Activated CD8-positive, alpha-beta memory T cell treated with anti-CD3 and anti-CD28 coated beads for 4 hours (primary cell): ENCODE measurements around the gene SORT1.
"Not testable (repeated sequence)": the region's sequence is repeated elsewhere in the genome, so short reads cannot be mapped to it uniquely, and the experiment has no call there.

Experiments
- DNase-seq, 2 donors: peaks; one replicate each; pipeline ENCODE4 v3.0.0-alpha.2; 2020; ENCODE audit warnings: low read depth in 2 of 2

SORT1 gene

GRCh38 chr1:109397581-109398342 is at the start of gene SORT1:
Gene SORT1, minus strand, starts transcription at chr1:109397918. Its CDS starts 26 bp downstream, at chr1:109397892.
- DNase-seq = peak; percentile 4 to 32

- not testable (repeated sequence) for DNase-seq
These were observed 48.4 kb upstream of the SORT1 start for GRCh38 chr1:109445949-109446695.

DNA sequence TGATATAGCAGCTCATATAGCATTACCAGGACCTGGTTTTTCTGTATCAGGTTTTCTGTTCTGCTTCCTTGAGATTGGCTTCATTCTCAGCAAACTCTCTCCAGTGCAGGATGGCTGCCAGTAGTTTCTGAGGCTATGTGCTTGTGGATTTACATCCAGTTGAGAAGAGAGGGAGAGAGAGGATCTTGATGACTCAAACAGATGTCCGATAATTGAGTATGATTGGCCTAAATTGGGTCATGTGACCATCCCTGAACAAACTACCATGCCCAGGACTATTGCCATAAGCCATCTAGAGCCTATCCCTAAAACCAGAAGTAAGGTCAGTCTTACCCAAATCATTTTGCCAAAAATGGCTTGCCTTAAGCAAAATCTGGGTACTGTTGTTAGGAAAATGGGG is 46.6 kb upstream of the SORT1 start:
- no peak for DNase-seq

GRCh38 chr1:109443476-109443875 is 45.8 kb upstream of the SORT1 start:
- DNase-seq = no peak

GRCh38 chr1:109441069-109441468 is 43.4 kb upstream of the SORT1 start:
- no peak for DNase-seq

DNA sequence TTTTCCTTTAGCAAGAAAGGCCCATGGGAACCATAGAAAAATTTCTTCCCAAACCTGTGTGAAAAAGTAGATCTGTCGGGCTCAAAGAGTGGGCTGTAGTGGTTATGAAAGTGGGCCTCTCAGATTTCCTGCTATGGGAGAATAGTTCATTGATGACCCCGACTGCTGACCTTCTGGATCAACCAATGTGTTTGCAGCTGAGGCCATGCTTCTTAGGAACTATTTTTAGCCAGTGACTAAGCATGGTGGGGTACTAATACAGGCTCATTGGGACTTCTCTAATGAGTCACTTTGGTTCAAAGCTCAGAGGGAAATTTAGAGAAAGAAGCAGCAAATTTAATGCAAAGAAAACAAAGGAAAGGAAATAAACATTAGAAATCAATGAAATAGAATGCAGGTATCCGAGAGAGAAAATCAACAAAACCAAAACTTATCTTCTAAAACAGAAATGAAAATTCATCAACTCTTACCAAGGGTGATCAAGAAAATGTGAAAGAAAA is 41.1 kb upstream of the SORT1 start:
- DNase-seq = no peak

DNA sequence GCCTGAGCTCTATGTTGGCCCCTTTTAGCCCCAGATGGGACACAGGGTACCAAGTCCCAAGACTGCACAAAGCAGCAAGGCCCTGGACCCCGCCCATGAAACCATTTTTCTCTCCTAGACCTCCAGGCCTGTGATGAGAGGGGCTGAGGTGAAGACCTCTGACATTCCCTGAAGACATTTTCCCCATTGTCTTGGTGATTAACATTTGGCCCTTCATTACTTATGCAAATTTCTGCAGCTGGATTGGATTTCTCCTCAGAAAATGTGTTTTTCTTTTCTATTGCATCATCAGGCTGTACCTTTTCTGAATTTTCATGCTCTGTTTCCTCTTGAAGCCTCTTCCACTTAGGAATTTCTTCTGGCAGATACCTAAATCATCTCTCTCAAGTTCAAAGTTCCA is 36.8 kb upstream of the SORT1 start:
- DNase-seq = no peak

GRCh38 chr1:109433322-109433721 is 35.6 kb upstream of the SORT1 start:
- no peak for DNase-seq

DNA sequence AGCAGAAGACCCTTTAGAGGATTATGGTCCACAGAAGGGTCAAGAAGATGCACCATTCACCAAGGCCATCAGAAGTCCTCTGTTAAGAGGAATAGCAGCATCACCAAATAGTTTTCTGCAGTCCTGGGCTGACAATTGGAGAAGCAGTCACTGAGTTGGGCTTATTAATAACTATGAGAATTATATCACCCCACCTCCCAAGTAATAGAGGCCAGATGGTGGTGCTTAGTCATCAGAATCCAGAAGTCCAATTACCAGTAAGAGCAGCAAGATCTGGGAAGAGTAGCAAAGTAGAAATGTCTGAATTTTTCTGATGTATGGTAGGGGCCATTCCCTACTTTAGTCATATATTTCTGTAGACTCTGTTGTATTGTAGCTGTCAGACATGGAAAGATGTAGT is 34.6 kb upstream of the SORT1 start:
- no peak for DNase-seq

DNA sequence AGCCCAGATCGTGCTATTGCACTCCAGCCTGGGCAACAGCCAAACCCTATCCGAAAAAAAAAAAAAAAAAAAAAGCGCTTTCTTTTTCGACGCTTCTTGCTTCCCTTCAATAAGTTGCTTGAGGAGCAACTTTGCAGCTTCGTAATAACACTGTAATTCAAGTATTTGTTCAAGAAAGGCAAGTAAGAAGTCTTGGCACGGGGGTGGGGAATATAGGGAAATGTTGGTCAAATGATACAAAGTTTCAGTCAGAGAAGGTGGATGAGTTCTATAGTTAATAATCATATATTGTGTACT is 29.4 kb upstream of the SORT1 start:
- DNase-seq = no peak

DNA sequence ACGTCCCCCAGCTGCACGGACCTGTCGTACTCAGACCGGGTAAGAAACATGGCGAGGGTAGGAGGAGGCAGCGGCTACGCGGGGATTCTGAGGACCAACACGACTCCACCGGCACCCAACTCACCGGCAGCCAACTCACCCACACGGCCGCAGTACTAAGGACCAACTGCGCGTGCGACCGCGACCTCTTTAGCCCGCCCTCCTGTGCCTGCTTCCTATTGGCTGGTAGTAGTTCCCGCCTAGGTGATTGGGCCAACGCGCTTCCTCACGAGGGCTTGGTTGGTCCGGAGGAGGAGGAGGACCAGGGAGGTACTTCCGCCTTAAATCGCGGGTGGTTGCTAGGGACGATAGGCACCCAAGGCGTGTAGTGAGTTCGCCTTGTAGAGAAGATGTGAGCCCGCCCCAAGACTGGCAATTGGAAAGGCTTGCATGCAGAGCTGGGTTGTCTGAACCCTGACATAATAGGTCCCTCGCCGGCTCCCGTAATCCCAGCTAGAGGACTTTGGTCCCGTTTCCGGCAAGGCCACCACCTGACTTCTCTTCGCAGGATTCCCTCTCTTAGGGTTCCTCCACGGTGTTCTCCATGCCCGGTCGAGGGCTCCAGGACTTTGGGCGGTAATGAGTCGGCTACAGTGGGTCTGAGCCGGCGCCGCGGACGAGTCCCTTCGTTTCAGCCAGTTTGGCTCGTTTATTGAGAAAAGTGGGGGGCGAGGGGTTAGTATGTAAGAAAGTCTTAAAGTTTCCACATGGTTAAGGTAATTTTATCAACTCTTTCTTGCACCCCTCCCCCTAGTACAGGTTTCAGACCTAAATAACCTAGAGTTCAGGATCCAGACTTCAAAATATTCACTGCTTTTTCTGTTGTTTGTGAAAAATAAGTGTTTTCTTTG is 28.8 kb upstream of the SORT1 start, which contains the start of gene PSMA5:
TSS of gene PSMA5 (minus strand) at position 168 of the 890 bp plus-strand sequence. CDS start at position 50, 118 bp downstream.
- DNase-seq = peak; percentile 88 to 95

GRCh38 chr1:109425391-109426280 is 27.9 kb upstream of the SORT1 start:
- DNase-seq = peak in 1 of 2 donors; percentile 41

GRCh38 chr1:109423498-109423897 is 25.8 kb upstream of the SORT1 start:
- DNase-seq = no peak

DNA sequence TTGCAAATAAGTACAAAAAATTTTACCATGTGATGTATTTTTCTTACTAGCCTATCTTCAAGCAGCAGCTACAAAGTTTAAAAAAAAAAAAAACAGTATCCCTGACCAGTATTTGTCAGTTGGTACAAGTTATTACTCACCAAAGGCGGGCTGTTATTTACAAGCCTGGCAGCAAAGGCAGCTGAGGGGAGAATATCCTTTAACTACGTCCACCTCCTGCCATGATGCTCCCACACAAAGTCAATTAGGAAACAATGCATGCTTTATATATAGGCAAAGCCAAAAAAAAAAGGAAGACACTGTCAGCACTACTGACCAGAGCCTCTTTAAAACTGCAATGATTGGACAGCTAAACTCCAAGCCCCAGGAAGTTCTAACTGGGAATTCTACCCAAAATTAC is 14.8 kb upstream of the SORT1 start:
- no peak for DNase-seq

GRCh38 chr1:109404838-109405237 is 7.1 kb upstream of the SORT1 start:
- no peak for DNase-seq

DNA sequence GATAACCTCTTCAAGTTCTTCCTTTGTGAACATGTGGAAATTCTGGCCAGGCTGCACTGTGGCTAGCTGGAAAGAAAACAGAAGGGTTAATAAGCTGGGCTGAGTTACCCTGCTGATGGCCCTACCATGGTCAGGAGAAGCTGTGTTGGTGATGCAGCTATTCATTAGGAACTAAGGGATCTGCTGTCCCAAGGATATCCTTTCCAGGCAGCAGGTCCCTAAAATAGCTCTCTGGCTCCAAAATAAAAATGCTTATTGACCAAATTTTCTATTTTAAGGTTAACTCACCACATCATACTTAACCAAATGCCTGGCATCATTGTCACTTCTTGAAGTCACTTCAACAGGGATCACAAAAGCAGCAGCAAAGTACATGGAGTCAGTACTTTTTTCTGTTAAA is 4.3 kb upstream of the SORT1 start:
- DNase-seq = no peak

GRCh38 chr1:109400035-109400655 is 2.4 kb upstream of the SORT1 start:
- no peak for DNase-seq

DNA sequence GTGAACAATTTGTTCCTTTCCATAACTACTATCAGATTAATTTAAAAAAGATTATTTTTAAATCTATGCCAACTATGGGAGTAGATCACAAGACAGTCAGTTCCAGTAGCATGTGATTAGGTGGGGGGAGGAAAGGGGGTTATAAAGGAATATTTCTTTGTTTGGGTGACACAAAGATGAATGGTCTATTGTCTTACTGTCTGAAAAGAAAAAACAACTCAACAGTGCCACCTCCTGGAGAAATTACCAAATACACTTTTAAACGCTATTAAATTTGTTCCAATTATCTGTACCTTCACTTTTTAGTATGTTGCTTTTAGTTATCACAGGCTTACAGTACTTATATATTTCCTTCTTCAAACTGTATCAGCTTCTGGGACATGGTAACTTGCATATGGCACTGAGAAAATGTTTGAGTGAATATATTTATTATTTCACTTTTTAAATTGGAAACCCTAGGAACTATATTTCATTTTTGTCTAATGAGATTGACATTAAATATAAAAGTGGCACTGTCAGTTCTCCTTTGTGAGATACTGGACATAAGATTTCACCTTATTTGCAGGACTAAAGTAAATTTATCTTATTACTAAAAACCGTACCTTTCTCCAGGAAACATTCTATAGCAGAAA is 1.7 kb upstream of the SORT1 start:
- no peak for DNase-seq

DNA sequence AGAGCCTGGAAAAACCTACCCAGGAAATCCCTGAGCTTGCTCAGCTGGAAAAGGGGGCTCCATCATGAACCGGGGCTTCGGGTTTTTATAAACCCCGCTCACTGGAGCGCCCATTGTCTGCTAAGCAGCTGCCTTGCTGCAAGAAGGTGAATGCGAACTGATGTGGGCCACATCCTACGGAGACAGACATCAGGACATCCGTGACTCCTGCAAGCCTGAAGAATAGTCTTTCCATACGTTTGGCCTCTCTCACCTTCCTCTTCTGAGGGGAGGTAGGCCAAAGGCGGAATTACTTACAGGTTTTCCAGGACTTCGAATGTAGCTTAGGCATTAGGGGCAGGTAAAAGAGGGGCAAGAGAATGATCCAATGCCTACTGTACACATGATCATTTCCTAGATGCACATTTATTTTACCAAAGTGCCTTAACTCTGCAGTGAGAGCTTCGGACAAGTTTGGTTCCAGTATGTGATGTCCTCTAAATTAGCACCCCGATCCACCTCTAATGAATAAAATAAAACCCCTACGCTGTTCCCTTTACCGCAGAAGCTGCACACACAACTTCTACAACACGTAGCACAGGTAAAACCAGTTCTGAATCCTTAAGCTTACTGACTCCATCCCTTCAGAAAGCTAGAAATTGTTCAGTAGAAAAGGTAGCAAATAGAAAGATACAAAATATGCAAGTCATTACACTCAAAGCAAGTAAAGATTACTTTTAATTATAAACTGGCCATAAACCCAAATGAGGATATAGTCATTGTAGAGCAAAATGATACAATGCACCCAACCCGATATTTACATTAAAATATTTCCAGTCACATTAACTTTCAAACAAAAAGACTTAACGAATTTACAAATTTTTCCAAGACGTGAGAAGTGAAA is 866 bp upstream of the SORT1 start:
- no peak for DNase-seq
